ENCODE measurements around the gene EPHB1. TPM values are rescaled to one million over a fixed set of nuclear protein-coding genes. Genes with fewer than 3 reads are reported as not detected.

Gene EPHB1
- total and polyA plus RNA-seq, 8 donors = 0.02 to 1.4 (median 0.43) TPM

- no peak for DNase-seq
- Histone ChIP-seq H3K27me3 (no peaks in the 10 kb centered on the region), H3K4me1 (no peaks in the 10 kb centered on the region), H3K4me3 (no peak overlapping the region), H3K9me3 (no peaks in the 10 kb centered on the region), H3K27ac (no peak overlapping the region), H3K36me3 (no peaks in the 10 kb centered on the region)
- intact Hi-C loops (cut with DNase I) = no loop called here
- no peak for ATAC-seq
- 57% methylated on average over 5 of the region's 5 CpGs for WGBS, 2 donors
- TF ChIP-seq CTCF (IDR thresholded peaks at IDR 0.05) = no peak
- no peak for FAIRE-seq
Measured at GRCh38 chr3:135099734-135100355, 304.8 kb downstream of the EPHB1 start.

- ATAC-seq (no peak), DNase-seq (no peak), FAIRE-seq (no peak)
- WGBS, 2 donors = 41 to 49% methylated on average over 2 of the region's 2 CpGs
- Histone ChIP-seq H3K9me3 (no peaks in the 10 kb centered on the region), H3K27ac (no peak overlapping the region), H3K4me3 (no peak overlapping the region), H3K27me3 (no peaks in the 10 kb centered on the region), H3K36me3 (no peaks in the 10 kb centered on the region), H3K4me1 (no peaks in the 10 kb centered on the region)
- no peak for TF ChIP-seq CTCF (IDR thresholded peaks at IDR 0.05)
- intact Hi-C loops (cut with DNase I) = no loop called here
Measured at GRCh38 chr3:135100366-135100765, 305.3 kb downstream of the EPHB1 start.

- ATAC-seq (no peak), FAIRE-seq (no peak), DNase-seq (no peak)
- Histone ChIP-seq H3K9me3 (no peaks in the 10 kb centered on the region), H3K27ac (no peak overlapping the region), H3K4me1 (no peaks in the 10 kb centered on the region), H3K36me3 (no peaks in the 10 kb centered on the region), H3K4me3 (no peak overlapping the region), H3K27me3 (no peaks in the 10 kb centered on the region)
- WGBS, 2 donors = 36 to 54% methylated on average over 3 of the region's 3 CpGs
- intact Hi-C loops (cut with DNase I) = no loop called here
- TF ChIP-seq CTCF (IDR thresholded peaks at IDR 0.05) = no peak
Measured at GRCh38 chr3:135103917-135104316, 308.9 kb downstream of the EPHB1 start.

GRCh38 chr3:135106445-135106844 lies 311.4 kb downstream of the EPHB1 start:
- TF ChIP-seq CTCF (IDR thresholded peaks at IDR 0.05) = no peak
- intact Hi-C loops (cut with DNase I) = no loop called here
- H3K4me1 ChIP-seq = no peaks in the 10 kb centered on the region
- peak in 5 of 6 donors; percentile 32 to 62 (median 35) for DNase-seq
- H3K27me3 ChIP-seq = no peaks in the 10 kb centered on the region
- peak; percentile 40 to 86 (median 72) for ATAC-seq
- H3K36me3 ChIP-seq = no peaks in the 10 kb centered on the region
- no peak for FAIRE-seq
- 15 to 16% methylated on average over 8 of the region's 8 CpGs for WGBS, 2 donors
- no peaks in the 10 kb centered on the region for H3K9me3 ChIP-seq
- no peak overlapping the region for H3K27ac ChIP-seq
- no peak overlapping the region for H3K4me3 ChIP-seq

- DNase-seq (no peak), FAIRE-seq (no peak), ATAC-seq (no peak)
- TF ChIP-seq CTCF (IDR thresholded peaks at IDR 0.05) = no peak
- H3K36me3 ChIP-seq = no peaks in the 10 kb centered on the region
- H3K4me1 ChIP-seq = no peaks in the 10 kb centered on the region
- intact Hi-C loops (cut with DNase I) = no loop called here
- H3K9me3 ChIP-seq = no peaks in the 10 kb centered on the region
- WGBS, 2 donors = 68 to 89% methylated on average over 2 of the region's 2 CpGs
- no peak overlapping the region for H3K27ac ChIP-seq
- no peak overlapping the region for H3K4me3 ChIP-seq
- H3K27me3 ChIP-seq = no peaks in the 10 kb centered on the region
Measured at GRCh38 chr3:135107043-135107442, 312.0 kb downstream of the EPHB1 start.
